GM10266 (cell line): ENCODE measurements around the gene PTPRU.

Experiments
- DNase-seq: peaks from one replicate; pipeline ENCODE4 v3.0.0; 2012; ENCODE audit errors: extremely low spot score
- CTCF ChIP-seq: IDR thresholded peaks from 2 replicates; pipeline ENCODE4 v1.5.1; 2012; ENCODE audit warnings: mild to moderate bottlenecking, low read depth; ENCODE audit not compliant: control insufficient read depth, insufficient read depth; ENCODE audit errors: missing control alignments

PTPRU gene

GRCh38 chr1:29304025-29304684 is 67.8 kb downstream of the PTPRU start:
- no peak for DNase-seq

GRCh38 chr1:29305943-29306342 is 69.6 kb downstream of the PTPRU start:
- DNase-seq: no peak
- TF ChIP-seq CTCF: no peak

More at GRCh38 chr1:29304025-29304684, 67.8 kb downstream of the PTPRU start:
- TF ChIP-seq CTCF: no peak

GRCh38 chr1:29306471-29307140 is 70.3 kb downstream of the PTPRU start:
- no peak for DNase-seq
- TF ChIP-seq CTCF: no peak

GRCh38 chr1:29309075-29309474 is 72.8 kb downstream of the PTPRU start:
- no peak for DNase-seq

GRCh38 chr1:29309621-29310020 is 73.3 kb downstream of the PTPRU start:
- DNase-seq: no peak
- TF ChIP-seq CTCF: no peak

More at GRCh38 chr1:29309075-29309474, 72.8 kb downstream of the PTPRU start:
- TF ChIP-seq CTCF: no peak

GRCh38 chr1:29310616-29311180 is 74.4 kb downstream of the PTPRU start:
- TF ChIP-seq CTCF: no peak
- DNase-seq: no peak
